IMR-90 (cell line): ENCODE data around the gene ASAP2.

Source experiments
- CEBPB ChIP-seq: IDR thresholded peaks from 2 replicates; pipeline ENCODE4 v1.6.1; 2012; ENCODE audit warnings: low read depth, low read length, improper control_type of control experiment
- MAZ ChIP-seq: IDR thresholded peaks from 2 replicates; pipeline ENCODE4 v1.6.1; 2012; ENCODE audit warnings: low read depth, mild to moderate bottlenecking, low read length, improper control_type of control experiment, moderate library complexity, borderline replicate concordance
- NFE2L2 ChIP-seq: fragments of 150-350 bp; IDR thresholded peaks from 2 replicates; pipeline ENCODE4 v1.6.1; 2016; ENCODE audit warnings: low read depth, mild to moderate bottlenecking, low read length
- POLR2A ChIP-seq: IDR thresholded peaks from 2 replicates; pipeline ENCODE4 v1.6.1; 2012; ENCODE audit warnings: mild to moderate bottlenecking, low read depth, low read length
- RAD21 ChIP-seq: IDR thresholded peaks from 2 replicates; pipeline ENCODE4 v1.6.1; 2012; ENCODE audit warnings: low read length, improper control_type of control experiment
- RCOR1 ChIP-seq: IDR thresholded peaks from 2 replicates; pipeline ENCODE4 v1.6.1; 2012; ENCODE audit warnings: mild to moderate bottlenecking, low read length, improper control_type of control experiment; ENCODE audit not compliant: insufficient replicate concordance
- RFX5 ChIP-seq: IDR thresholded peaks from 2 replicates; pipeline ENCODE4 v1.8.0; 2012; ENCODE audit warnings: low read depth, mild to moderate bottlenecking, low read length, moderate library complexity
- TF ChIP-seq, protein P1 (sequence below): conservative IDR thresholded peaks from 2 replicates; pipeline ENCODE4 v1.5.1; 2012; ENCODE audit warnings: mild to moderate bottlenecking, low read depth, low read length, improper control_type of control experiment
- TF ChIP-seq, protein P2 (sequence below): fragments of 150-350 bp; IDR thresholded peaks from 2 replicates; pipeline ENCODE4 v1.6.1; 2017; ENCODE audit warnings: mild to moderate bottlenecking, antibody characterized with exemption, low read length, low read depth

DNA sequence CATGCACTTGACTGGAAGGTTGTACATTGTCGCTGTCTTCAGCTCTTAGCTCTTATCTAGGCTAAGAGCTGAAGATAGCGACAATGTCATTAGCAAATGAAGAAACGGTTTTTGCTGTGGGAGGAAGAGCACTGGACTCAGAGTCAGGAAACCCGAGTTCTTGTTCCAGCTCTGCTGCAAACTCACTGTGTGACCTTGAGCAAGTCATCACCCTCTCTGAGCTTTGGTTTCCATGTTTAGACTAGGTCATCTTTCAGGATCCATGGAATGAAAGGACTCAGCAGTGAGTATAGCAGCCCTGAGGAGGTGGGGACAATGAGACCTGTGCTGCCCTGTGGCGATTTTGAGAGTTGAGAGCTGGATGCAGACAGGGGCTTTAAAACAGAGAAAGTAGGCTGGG, 85.3 kb downstream of the ASAP2 start:
- TF ChIP-seq POLR2A: no peak
- TF ChIP-seq, protein P1, sequence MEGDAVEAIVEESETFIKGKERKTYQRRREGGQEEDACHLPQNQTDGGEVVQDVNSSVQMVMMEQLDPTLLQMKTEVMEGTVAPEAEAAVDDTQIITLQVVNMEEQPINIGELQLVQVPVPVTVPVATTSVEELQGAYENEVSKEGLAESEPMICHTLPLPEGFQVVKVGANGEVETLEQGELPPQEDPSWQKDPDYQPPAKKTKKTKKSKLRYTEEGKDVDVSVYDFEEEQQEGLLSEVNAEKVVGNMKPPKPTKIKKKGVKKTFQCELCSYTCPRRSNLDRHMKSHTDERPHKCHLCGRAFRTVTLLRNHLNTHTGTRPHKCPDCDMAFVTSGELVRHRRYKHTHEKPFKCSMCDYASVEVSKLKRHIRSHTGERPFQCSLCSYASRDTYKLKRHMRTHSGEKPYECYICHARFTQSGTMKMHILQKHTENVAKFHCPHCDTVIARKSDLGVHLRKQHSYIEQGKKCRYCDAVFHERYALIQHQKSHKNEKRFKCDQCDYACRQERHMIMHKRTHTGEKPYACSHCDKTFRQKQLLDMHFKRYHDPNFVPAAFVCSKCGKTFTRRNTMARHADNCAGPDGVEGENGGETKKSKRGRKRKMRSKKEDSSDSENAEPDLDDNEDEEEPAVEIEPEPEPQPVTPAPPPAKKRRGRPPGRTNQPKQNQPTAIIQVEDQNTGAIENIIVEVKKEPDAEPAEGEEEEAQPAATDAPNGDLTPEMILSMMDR: no peak
- no peak for TF ChIP-seq CEBPB
- no peak for TF ChIP-seq MAZ
- no peak for TF ChIP-seq RCOR1
- TF ChIP-seq RAD21: no peak
- TF ChIP-seq, protein P2, sequence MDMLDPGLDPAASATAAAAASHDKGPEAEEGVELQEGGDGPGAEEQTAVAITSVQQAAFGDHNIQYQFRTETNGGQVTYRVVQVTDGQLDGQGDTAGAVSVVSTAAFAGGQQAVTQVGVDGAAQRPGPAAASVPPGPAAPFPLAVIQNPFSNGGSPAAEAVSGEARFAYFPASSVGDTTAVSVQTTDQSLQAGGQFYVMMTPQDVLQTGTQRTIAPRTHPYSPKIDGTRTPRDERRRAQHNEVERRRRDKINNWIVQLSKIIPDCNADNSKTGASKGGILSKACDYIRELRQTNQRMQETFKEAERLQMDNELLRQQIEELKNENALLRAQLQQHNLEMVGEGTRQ: no peak
- TF ChIP-seq RFX5: no peak
- TF ChIP-seq NFE2L2: no peak
